K562 (cell line): ENCODE measurements around the gene UGT1A3. TPM values are rescaled to one million over a fixed set of nuclear protein-coding genes. Genes with fewer than 3 reads are reported as not detected.

Experiments used
- CREB5 ChIP-seq: fragments of 250-450 bp; sonication (Bioruptor Pico); IDR thresholded peaks from 2 replicates; pipeline ENCODE4 v1.5.0; 2020; ENCODE audit warnings: mild to moderate bottlenecking
- KDM5B ChIP-seq: fragments of 200-600 bp; sonication (generic); IDR thresholded peaks from 2 replicates; pipeline ENCODE4 v1.6.1; 2012; ENCODE audit warnings: low read depth, mild to moderate bottlenecking, moderate library complexity, low read length, control low read depth, inconsistent platforms; ENCODE audit not compliant: insufficient replicate concordance
- KHSRP ChIP-seq: fragments of 450-650 bp; IDR thresholded peaks from 2 replicates; pipeline ENCODE4 v1.6.1; 2017
- MXI1 ChIP-seq: IDR thresholded peaks from 2 replicates; pipeline ENCODE4 v1.6.1; 2011; ENCODE audit warnings: low read depth, mild to moderate bottlenecking, improper control_type of control experiment, low read length
- SIRT6 ChIP-seq: IDR thresholded peaks from one replicate; pipeline ENCODE4 v1.6.1; 2012; ENCODE audit warnings: low read depth, mild to moderate bottlenecking, control low read depth, inconsistent platforms, low read length, moderate library complexity
- polyA plus RNA-seq, 8 experiments: library from polyadenylated mRNA; depleted of rRNA in 4 of 8; stranded (reverse) in 5 of 8; unstranded in 3 of 8; fragments of >200 nt; fragmentation: Nextera tagmentation in 2 of 8; fragmentation: Illumina TruSeq in 1 of 8; extraction: Ambion mirVana in 2 of 8; extraction: Trizol in 1 of 8; gene quantifications; 2 replicates each; pipeline versions ENCODE4 v1.2.1 to v1.2.3, GENCODE V29; 2011 to 2014; ENCODE audit warnings: inconsistent platforms in 1 of 8, missing spikeins in 1 of 8
- total RNA-seq, 7 experiments: library from RNA; depleted of rRNA in 6 of 7; stranded (reverse); fragments of >200 nt in 6 of 7; fragmentation: Illumina TruSeq in 2 of 7; extraction: Trizol in 2 of 7; gene quantifications; 2 replicates each; pipeline versions ENCODE4 v1.2.1 to v1.2.3, GENCODE V29; 2011 to 2021; ENCODE audit warnings: low replicate concordance in 1 of 7
- TF ChIP-seq, protein P1 (sequence below): sonication (generic); formaldehyde crosslinking; IDR thresholded peaks from 2 replicates; pipeline ENCODE4 v1.5.0; 2020; ENCODE audit warnings: missing genetic modification reagents
- TF ChIP-seq, protein P2 (sequence below): IDR thresholded peaks from 2 replicates; pipeline ENCODE4 v1.6.1; 2014; ENCODE audit warnings: antibody characterized with exemption

UGT1A3 gene
- total and polyA plus RNA-seq, 9 of the 15 experiments (the other 6 are each of a cell fraction or from before 2014, with no cell fraction given): not detected

- no peak for TF ChIP-seq KHSRP
- TF ChIP-seq CREB5 (CRISPR knock-in tag): no peak
- TF ChIP-seq MXI1: no peak
- TF ChIP-seq, protein P1, sequence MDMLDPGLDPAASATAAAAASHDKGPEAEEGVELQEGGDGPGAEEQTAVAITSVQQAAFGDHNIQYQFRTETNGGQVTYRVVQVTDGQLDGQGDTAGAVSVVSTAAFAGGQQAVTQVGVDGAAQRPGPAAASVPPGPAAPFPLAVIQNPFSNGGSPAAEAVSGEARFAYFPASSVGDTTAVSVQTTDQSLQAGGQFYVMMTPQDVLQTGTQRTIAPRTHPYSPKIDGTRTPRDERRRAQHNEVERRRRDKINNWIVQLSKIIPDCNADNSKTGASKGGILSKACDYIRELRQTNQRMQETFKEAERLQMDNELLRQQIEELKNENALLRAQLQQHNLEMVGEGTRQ (CRISPR knock-in tag): no peak
- TF ChIP-seq KDM5B: no peak
- TF ChIP-seq, protein P2, sequence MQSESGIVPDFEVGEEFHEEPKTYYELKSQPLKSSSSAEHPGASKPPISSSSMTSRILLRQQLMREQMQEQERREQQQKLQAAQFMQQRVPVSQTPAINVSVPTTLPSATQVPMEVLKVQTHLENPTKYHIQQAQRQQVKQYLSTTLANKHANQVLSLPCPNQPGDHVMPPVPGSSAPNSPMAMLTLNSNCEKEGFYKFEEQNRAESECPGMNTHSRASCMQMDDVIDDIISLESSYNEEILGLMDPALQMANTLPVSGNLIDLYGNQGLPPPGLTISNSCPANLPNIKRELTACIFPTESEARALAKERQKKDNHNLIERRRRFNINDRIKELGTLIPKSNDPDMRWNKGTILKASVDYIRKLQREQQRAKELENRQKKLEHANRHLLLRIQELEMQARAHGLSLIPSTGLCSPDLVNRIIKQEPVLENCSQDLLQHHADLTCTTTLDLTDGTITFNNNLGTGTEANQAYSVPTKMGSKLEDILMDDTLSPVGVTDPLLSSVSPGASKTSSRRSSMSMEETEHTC: no peak
- no peak for TF ChIP-seq SIRT6
Observed at GRCh38 chr2:233740870-233741269, 12.0 kb downstream of the UGT1A3 start (continued).
